ENCODE results near the gene ADGRD2. TPM values are rescaled to one million over a fixed set of nuclear protein-coding genes. Genes with fewer than 3 reads are reported as not detected.

Gene ADGRD2
- polyA plus RNA-seq, 3 donors, result not detected

DNA sequence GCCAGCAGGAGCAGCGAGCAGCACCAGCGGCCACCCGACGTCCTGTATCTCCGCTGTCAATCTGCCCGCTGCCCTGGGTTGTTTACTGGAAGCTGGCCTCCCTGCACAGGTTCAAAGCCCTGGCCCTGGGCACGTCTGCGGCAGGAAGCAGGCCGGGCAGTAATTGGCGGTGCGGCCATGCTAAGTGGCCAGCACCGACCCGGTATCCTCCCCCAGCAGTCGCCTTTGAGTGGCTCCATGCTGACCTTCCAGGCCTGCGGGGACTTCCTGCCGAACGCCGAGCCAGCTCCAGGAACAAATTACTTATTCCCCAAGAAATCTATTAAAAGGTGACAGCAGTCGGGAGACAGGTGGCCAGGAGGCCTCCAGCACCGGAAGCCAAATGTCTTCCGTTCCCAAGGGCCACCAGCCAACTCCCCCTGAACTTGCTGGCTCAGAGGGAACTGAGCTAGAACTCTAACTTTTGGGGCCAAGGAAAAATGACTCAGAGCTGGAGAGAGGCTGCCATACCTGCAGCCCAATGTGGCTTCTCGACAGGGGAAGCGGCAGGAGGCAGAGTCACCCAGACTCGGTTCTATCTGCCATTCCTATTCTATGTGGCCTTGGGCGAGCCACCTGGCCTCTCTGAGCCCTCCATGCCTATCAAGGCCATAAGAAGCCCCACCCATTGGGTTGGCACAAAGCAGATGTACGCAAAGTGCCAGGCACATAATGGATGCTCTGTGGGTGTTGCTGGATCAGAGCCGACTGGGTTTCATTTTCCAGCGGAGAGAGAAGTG is 21.3 kb upstream of the ADGRD2 start:
- intact Hi-C loops (cut with micrococcal nuclease), result no loop called here
- Histone ChIP-seq H3K27ac (ENCODE audit: low read depth in 1 of 2, low read length in 2 of 2) (no peak overlapping the region), H3K9ac (ENCODE audit: insufficient read depth, low read length, poor library complexity, severe bottlenecking) (no peak overlapping the region), H3K4me2 (replicated peaks; ENCODE audit: extremely low read depth, low read length, poor library complexity, severe bottlenecking) (no peak overlapping the region), H3K27me3 (ENCODE audit: control insufficient read depth in 2 of 2, insufficient read depth in 2 of 2, low read length in 2 of 2) (no peaks in the 10 kb centered on the region), H3K9me3 (replicated peaks in 1 of 2; ENCODE audit: control insufficient read depth in 1 of 2, insufficient read depth in 1 of 2, low read length in 2 of 2) (no peaks in the 10 kb centered on the region), H2AFZ (ENCODE audit: insufficient read depth, low read depth, low read length, poor library complexity, severe bottlenecking) (no peak overlapping the region), H3K36me3 (replicated peaks in 1 of 2; ENCODE audit: control insufficient read depth in 1 of 2, insufficient read depth in 2 of 2, low read length in 2 of 2) (no peaks in the 10 kb centered on the region), H4K20me1 (ENCODE audit: insufficient read depth, low read length) (no peaks in the 10 kb centered on the region), H3K79me2 (ENCODE audit: insufficient read depth, low read length) (no peaks in the 10 kb centered on the region), H3K4me3 (replicated peaks in 1 of 3; ENCODE audit: low read depth in 2 of 3, low read length in 3 of 3) (no peak overlapping the region), H3K4me1 (ENCODE audit: control insufficient read depth in 1 of 2, insufficient read depth in 2 of 2, low read length in 2 of 2) (no peaks in the 10 kb centered on the region)
- TF ChIP-seq, protein P1, sequence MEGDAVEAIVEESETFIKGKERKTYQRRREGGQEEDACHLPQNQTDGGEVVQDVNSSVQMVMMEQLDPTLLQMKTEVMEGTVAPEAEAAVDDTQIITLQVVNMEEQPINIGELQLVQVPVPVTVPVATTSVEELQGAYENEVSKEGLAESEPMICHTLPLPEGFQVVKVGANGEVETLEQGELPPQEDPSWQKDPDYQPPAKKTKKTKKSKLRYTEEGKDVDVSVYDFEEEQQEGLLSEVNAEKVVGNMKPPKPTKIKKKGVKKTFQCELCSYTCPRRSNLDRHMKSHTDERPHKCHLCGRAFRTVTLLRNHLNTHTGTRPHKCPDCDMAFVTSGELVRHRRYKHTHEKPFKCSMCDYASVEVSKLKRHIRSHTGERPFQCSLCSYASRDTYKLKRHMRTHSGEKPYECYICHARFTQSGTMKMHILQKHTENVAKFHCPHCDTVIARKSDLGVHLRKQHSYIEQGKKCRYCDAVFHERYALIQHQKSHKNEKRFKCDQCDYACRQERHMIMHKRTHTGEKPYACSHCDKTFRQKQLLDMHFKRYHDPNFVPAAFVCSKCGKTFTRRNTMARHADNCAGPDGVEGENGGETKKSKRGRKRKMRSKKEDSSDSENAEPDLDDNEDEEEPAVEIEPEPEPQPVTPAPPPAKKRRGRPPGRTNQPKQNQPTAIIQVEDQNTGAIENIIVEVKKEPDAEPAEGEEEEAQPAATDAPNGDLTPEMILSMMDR (IDR thresholded peaks at IDR 0.05), result no peak
- Mint-ChIP-seq H3K36me3 (no peaks in the 10 kb centered on the region), H3K27me3 (ENCODE audit: low read depth in 3 of 3) (peaks cover 0 to 4% (median 4%) of the 10 kb centered on the region in 3 donors), H3K27ac (peak overlapping the region in 1 of 7 donors; percentile 77), H3K4me1 (peaks cover 3% of the 10 kb centered on the region), H3K4me3 (no peak overlapping the region), H3K9me3 (peaks cover 0 to 1% (median 0%) of the 10 kb centered on the region in 7 donors)
- 93% methylated on average over 28 of the region's 28 CpGs for WGBS (ENCODE audit: insufficient coverage)
- no peak for DNase-seq

DNA sequence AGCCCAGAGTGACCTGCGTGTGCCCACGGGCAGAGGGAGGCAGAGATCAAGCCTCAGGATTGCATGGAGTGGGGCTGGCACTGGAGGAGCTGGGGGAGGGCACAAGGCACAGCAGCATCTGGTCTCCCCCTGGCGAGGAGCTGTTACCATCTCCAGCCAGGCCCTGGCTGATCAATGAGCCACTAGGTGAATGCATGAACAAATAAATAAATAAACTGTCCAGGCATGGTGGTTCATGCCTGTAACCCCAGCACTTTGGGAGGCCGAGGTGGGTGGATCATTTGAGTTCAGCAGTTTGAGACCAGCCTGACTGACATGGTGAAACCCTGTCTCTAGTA is 20.8 kb upstream of the ADGRD2 start:
- H3K36me3 Mint-ChIP-seq, result no peaks in the 10 kb centered on the region
- TF ChIP-seq, protein P1 (IDR thresholded peaks at IDR 0.05), result no peak
- intact Hi-C loops (cut with micrococcal nuclease), result no loop called here
- H3K27ac Mint-ChIP-seq, result peak overlapping the region in 2 of 7 donors; percentile 17 to 77
- H3K4me2 ChIP-seq (replicated peaks; ENCODE audit: extremely low read depth, low read length, poor library complexity, severe bottlenecking), result no peak overlapping the region
- no peaks in the 10 kb centered on the region for H3K36me3 ChIP-seq (replicated peaks in 1 of 2; ENCODE audit: control insufficient read depth in 1 of 2, insufficient read depth in 2 of 2, low read length in 2 of 2)
- no peak overlapping the region for H2AFZ ChIP-seq (ENCODE audit: insufficient read depth, low read depth, low read length, poor library complexity, severe bottlenecking)
- H3K4me3 Mint-ChIP-seq, result no peak overlapping the region
- 83% methylated on average over 4 of the region's 4 CpGs for WGBS (ENCODE audit: insufficient coverage)
- peaks cover 0 to 5% (median 4%) of the 10 kb centered on the region in 3 donors for H3K27me3 Mint-ChIP-seq (ENCODE audit: low read depth in 3 of 3)
- no peak for DNase-seq
- H3K9me3 Mint-ChIP-seq, result peaks cover 0 to 1% (median 0%) of the 10 kb centered on the region in 7 donors
- no peaks in the 10 kb centered on the region for H3K27me3 ChIP-seq (ENCODE audit: control insufficient read depth in 2 of 2, insufficient read depth in 2 of 2, low read length in 2 of 2)
- no peak overlapping the region for H3K27ac ChIP-seq (ENCODE audit: low read depth in 1 of 2, low read length in 2 of 2)
- no peaks in the 10 kb centered on the region for H3K79me2 ChIP-seq (ENCODE audit: insufficient read depth, low read length)
- H3K4me1 Mint-ChIP-seq, result peaks cover 3% of the 10 kb centered on the region
- H3K9me3 ChIP-seq (replicated peaks in 1 of 2; ENCODE audit: control insufficient read depth in 1 of 2, insufficient read depth in 1 of 2, low read length in 2 of 2), result no peaks in the 10 kb centered on the region
- no peak overlapping the region for H3K4me3 ChIP-seq (replicated peaks in 1 of 3; ENCODE audit: low read depth in 2 of 3, low read length in 3 of 3)
- H4K20me1 ChIP-seq (ENCODE audit: insufficient read depth, low read length), result no peaks in the 10 kb centered on the region
- no peak overlapping the region for H3K9ac ChIP-seq (ENCODE audit: insufficient read depth, low read length, poor library complexity, severe bottlenecking)
- no peaks in the 10 kb centered on the region for H3K4me1 ChIP-seq (ENCODE audit: control insufficient read depth in 1 of 2, insufficient read depth in 2 of 2, low read length in 2 of 2)

All from CD14-positive monocyte (primary cell).